Subcutaneous adipose tissue (tissue), 4 donors: ENCODE results near the gene TRIM17. TPM values are rescaled to one million over a fixed set of nuclear protein-coding genes. Genes with fewer than 3 reads are reported as not detected.

Experiments used
- CTCF ChIP-seq: fragments of 450-650 bp; IDR thresholded peaks from one replicate; pipeline ENCODE4 v1.5.1; 2016; ENCODE audit warnings: low read depth, mild to moderate bottlenecking, control low read depth, antibody characterized with exemption, moderate library complexity
- total RNA-seq, 4 donors: library from RNA; depleted of rRNA; stranded (reverse); fragments of >200 nt; gene quantifications; one replicate each; pipeline ENCODE4 v1.1.0, GENCODE V29; 2016

The TRIM17 gene
- total RNA-seq, 4 donors from 2014 or later, result not detected

DNA sequence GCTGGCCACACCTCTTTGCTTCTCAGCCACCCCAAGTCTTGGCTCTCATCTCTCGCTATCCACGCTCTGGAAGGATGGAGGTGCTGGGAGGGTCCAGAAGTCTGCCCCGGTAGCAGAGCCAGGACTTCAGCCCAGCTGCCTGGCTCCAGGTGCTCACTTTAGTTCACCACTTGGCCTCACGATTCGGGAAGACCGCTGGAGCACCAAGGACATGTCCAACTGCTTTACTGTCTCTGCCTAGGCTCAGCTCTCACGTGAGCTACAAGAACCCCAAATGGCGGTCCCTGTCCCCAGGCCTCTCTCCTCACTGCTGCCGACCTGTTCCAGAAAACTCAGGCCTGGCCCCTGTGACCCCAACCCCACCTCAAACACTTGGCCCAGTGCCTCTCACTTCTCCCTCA, 13.4 kb downstream of the TRIM17 start:
- TF ChIP-seq CTCF, result no peak

DNA sequence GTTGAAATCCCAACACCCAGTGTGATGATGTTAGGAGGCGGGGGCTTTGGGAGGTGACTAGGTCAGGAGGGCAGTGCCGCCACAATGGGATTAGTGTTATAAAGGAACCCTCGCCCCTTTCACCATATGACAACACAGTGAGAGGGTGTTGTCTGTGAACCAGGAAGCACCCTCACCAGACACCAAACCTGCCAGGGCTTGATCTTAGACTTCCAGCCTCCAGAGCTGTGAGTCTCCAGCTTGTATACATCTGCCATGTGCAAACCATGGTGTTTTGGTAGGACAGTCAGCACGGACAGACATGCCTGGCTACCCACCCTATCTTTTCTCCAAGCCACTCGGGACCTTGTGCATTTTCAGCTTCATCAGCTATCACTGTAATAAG, 14.0 kb downstream of the TRIM17 start:
- no peak for TF ChIP-seq CTCF

DNA sequence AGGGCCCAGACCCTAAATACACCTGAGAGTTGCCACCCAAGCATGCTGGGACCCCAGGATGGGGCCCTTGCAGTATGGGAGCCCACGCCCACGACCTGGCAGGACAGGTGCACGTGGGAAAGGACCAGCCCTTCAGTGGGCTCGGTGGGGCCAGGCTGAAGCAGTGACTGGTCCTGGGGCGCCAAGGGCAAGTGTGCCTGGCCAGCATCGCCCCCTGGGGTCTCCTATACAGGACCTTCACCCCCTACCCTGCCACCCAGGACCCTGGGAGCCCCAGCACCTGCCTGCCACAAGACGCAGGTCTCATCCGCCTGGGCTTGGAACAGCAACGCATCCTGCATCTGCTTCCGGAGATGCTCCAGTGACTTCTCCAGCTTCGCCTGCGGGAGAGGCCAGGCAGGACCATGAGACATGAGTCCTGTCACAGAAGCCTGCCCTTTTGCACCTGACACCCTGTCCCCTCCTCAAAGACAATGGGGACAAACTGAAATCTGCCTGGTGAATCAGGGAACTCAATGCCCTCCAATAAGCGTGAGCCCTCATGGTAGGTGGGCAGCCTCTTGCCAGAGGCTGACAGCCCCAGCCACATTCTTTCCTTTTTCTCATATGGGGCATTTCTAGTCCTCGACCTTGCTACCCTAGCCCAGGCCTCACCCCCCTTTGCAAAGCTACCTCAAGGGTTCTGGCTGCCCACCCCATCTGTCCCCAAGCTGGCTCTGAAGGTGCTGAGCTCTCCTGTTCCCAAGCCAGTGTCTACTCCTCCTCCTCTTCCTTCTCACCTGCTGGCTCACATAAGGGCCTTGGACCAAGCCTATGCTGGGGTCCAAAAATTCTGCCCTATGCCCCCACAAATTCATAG, 14.7 kb downstream of the TRIM17 start:
- no peak for TF ChIP-seq CTCF

- no peak for TF ChIP-seq CTCF
These were observed 15.8 kb downstream of the TRIM17 start for GRCh38 chr1:228400692-228401454.

DNA sequence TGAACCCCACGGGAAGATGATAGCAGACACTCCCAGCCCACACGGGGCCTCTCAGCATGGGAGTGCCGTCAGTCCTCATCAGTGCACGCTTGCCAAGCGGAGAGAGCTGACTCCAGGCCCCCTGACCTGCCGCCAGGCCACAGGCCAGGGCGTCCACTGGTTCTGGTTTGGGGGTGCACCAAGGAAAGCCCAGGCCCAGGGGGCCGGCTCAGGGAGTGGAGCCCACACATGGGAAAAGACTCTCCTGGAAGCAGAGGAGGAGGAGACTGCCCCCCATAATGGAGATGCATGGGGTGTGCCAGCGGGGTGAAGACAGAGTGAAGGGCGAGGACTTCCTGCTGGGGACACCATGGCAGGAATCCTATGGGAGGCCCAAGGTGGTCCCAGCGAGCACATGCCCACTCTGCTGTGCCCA, 16.4 kb downstream of the TRIM17 start:
- TF ChIP-seq CTCF, result no peak

GRCh38 chr1:228399531-228400236, 17.0 kb downstream of the TRIM17 start:
- no peak for TF ChIP-seq CTCF
